Activated T-cell treated with anti-CD3 and anti-CD28 coated beads for 1 hour (primary cell): Measurements from ENCODE around the gene TCF7L2.

ENCODE experiments used
- DNase-seq: peaks from one replicate; pipeline ENCODE4 v3.0.0-alpha.2; 2020; ENCODE audit warnings: low read depth

TCF7L2 gene

GRCh38 chr10:113179265-113179664, 229.2 kb downstream of the TCF7L2 start:
- no peak for DNase-seq

GRCh38 chr10:113179966-113180365, 229.9 kb downstream of the TCF7L2 start:
- DNase-seq = no peak

- DNase-seq = no peak
These were observed 230.5 kb downstream of the TCF7L2 start for GRCh38 chr10:113180401-113181154.

GRCh38 chr10:113182154-113182553, 232.1 kb downstream of the TCF7L2 start:
- no peak for DNase-seq

- DNase-seq = no peak
These were observed 233.5 kb downstream of the TCF7L2 start for GRCh38 chr10:113183573-113183972.

GRCh38 chr10:113187063-113187777, 237.2 kb downstream of the TCF7L2 start:
- no peak for DNase-seq

GRCh38 chr10:113199459-113199858, 249.4 kb downstream of the TCF7L2 start:
- no peak for DNase-seq

- DNase-seq = no peak
These were observed 252.0 kb downstream of the TCF7L2 start for GRCh38 chr10:113202011-113202410.

GRCh38 chr10:113207924-113208323, 257.9 kb downstream of the TCF7L2 start:
- no peak for DNase-seq

- DNase-seq = no peak
These were observed 263.0 kb downstream of the TCF7L2 start for GRCh38 chr10:113213035-113213434.

- no peak for DNase-seq
These were observed 264.3 kb downstream of the TCF7L2 start for GRCh38 chr10:113214331-113214730.

- no peak for DNase-seq
These were observed 266.1 kb downstream of the TCF7L2 start for GRCh38 chr10:113216102-113216501.
